NT2/D1 (cell line): ENCODE measurements around the gene ROBO1.

Experiments used
- SUZ12 ChIP-seq: IDR thresholded peaks from 2 replicates; pipeline ENCODE4 v1.6.1; 2011; ENCODE audit not compliant: insufficient read length, insufficient read depth; ENCODE audit errors: extremely low read depth
- YY1 ChIP-seq: IDR thresholded peaks from 2 replicates; pipeline ENCODE4 v1.6.1; 2011; ENCODE audit not compliant: insufficient read length, insufficient read depth
- ZNF274 ChIP-seq: IDR thresholded peaks from 2 replicates; pipeline ENCODE4 v1.6.1; 2011; ENCODE audit warnings: mild to moderate bottlenecking, low read depth, low read length

- TF ChIP-seq YY1, result no peak
- TF ChIP-seq ZNF274, result no peak
- no peak for TF ChIP-seq SUZ12
Measured at GRCh38 chr3:78606756-78607155, 1161.0 kb downstream of the ROBO1 start.
